HCT116 (cell line): ENCODE measurements around the gene RNF144B. TPM values are rescaled to one million over a fixed set of nuclear protein-coding genes. Genes with fewer than 3 reads are reported as not detected.

Experiments used
- ATAC-seq: fragments of 200-7000 bp; cut with Tn5 transposase; 2 replicates; pipeline ENCODE4 v1.9.1; 2020; ENCODE audit warnings: mild to moderate bottlenecking, moderate library complexity
- BruUV-seq: library from RNA; stranded (reverse); fragments of 400-500 nt; replicated peaks from 2 replicates; lab custom pipeline; 2021; lab: Mats Ljungman, UMichigan
- CTCF ChIA-PET: fragments of 300-600 bp; sonication (Branson Sonifier 250); formaldehyde crosslinking; loops from one replicate; lab custom pipeline; 2021; ENCODE audit warnings: antibody characterized with exemption; lab: Charles Lee
- POLR2A ChIA-PET: fragments of 300-600, 350-600 bp; sonication (Branson Sonifier 250); formaldehyde crosslinking; loops from one replicate; lab custom pipeline; 2021; ENCODE audit warnings: antibody characterized with exemption; lab: Charles Lee
- RAD21 ChIA-PET, 2 experiments: fragments of 300-600 bp; sonication (Branson Sonifier 250); formaldehyde crosslinking; loops; one replicate each; lab custom pipeline; 2023; ENCODE audit warnings: low total read pairs in 2 of 2; ENCODE audit not compliant: uncharacterized antibody in 2 of 2, unreplicated experiment in 2 of 2, low non-redundant PET in 1 of 2; lab: Charles Lee
- DNase-seq: peaks from one replicate; pipeline ENCODE4 v3.0.0-alpha.2; 2010; ENCODE audit warnings: low read depth, low spot score
- H2AFZ ChIP-seq: fragments of 200-600 bp; shearing (Covaris generic), sonication (generic); 2 replicates; pipeline ENCODE4 v1.6.1; 2017; ENCODE audit warnings: low read depth, mixed run types, mixed read lengths, antibody characterized with exemption, low read length; ENCODE audit not compliant: poor library complexity, severe bottlenecking
- H3K27ac ChIP-seq: 2 replicates; pipeline ENCODE4 v1.5.1; 2012; ENCODE audit warnings: low read depth, low read length
- H3K27me3 ChIP-seq: fragments of 200-600 bp; sonication (generic); 2 replicates; pipeline ENCODE4 v1.6.1; 2016; ENCODE audit warnings: mixed run types, low read length, mixed read lengths; ENCODE audit not compliant: insufficient read depth
- H3K36me3 ChIP-seq, 2 experiments: fragments of 200-500 bp in 1 of 2; fragments of 200-600 bp in 1 of 2; sonication (Bioruptor generic) in 1 of 2; sonication (generic) in 1 of 2; 2 replicates each; pipeline versions ENCODE4 v1.5.1 to v1.6.1; 2014 to 2016; ENCODE audit warnings: low read length in 2 of 2, inconsistent platforms in 1 of 2, mixed read lengths in 1 of 2, mixed run types in 1 of 2; ENCODE audit not compliant: insufficient read depth in 2 of 2, control insufficient read depth in 1 of 2
- H3K4me1 ChIP-seq, 2 experiments: fragments of 200-600 bp in 1 of 2; sonication (generic) in 1 of 2; 2 replicates each; pipeline versions ENCODE4 v1.5.1 to v1.6.1; 2012 to 2017; ENCODE audit warnings: low read length in 2 of 2, inconsistent platforms in 1 of 2, mild to moderate bottlenecking in 1 of 2, mixed read lengths in 1 of 2, mixed run types in 1 of 2, moderate library complexity in 1 of 2; ENCODE audit not compliant: insufficient read depth in 2 of 2, control insufficient read depth in 1 of 2
- H3K4me2 ChIP-seq: fragments of 200-600 bp; sonication (generic); 2 replicates; pipeline ENCODE4 v1.6.1; 2017; ENCODE audit warnings: mixed run types, low read length, mixed read lengths
- H3K4me3 ChIP-seq, 2 experiments: fragments of 200-600 bp in 1 of 2; sonication (generic) in 1 of 2; replicated peaks in 1 of 2; 2 replicates each; pipeline ENCODE4 v1.5.1; 2011 to 2016; ENCODE audit warnings: low read length in 2 of 2, control low read depth in 1 of 2, low read depth in 1 of 2, mild to moderate bottlenecking in 1 of 2, mixed read lengths in 1 of 2, mixed run types in 1 of 2
- H3K79me2 ChIP-seq: fragments of 200-600 bp; sonication (generic); 2 replicates; pipeline ENCODE4 v1.6.1; 2017; ENCODE audit warnings: mild to moderate bottlenecking, mixed run types, low read length, moderate library complexity, mixed read lengths; ENCODE audit not compliant: insufficient read depth
- H3K9ac ChIP-seq: fragments of 200-600 bp; sonication (generic); 2 replicates; pipeline ENCODE4 v1.6.1; 2016; ENCODE audit warnings: low read length, mixed read lengths
- H3K9me2 ChIP-seq: fragments of 200-600 bp; sonication (generic), shearing (Covaris generic); 2 replicates; pipeline ENCODE4 v1.6.1; 2017; ENCODE audit warnings: mixed run types, mild to moderate bottlenecking, moderate library complexity; ENCODE audit not compliant: insufficient read depth
- H3K9me3 ChIP-seq, 2 experiments: fragments of 200-500 bp in 1 of 2; fragments of 200-600 bp in 1 of 2; sonication (Bioruptor generic) in 1 of 2; sonication (generic) in 1 of 2; 2 replicates each; pipeline ENCODE4 v1.6.1; 2014 to 2017; ENCODE audit warnings: low read length in 2 of 2, mixed read lengths in 2 of 2, inconsistent platforms in 1 of 2, low read depth in 1 of 2, mild to moderate bottlenecking in 1 of 2, mixed run types in 1 of 2, moderate library complexity in 1 of 2; ENCODE audit not compliant: control insufficient read depth in 1 of 2, insufficient read depth in 1 of 2
- H4K20me1 ChIP-seq: fragments of 200-600 bp; sonication (generic), shearing (Covaris generic); 2 replicates; pipeline ENCODE4 v1.6.1; 2017; ENCODE audit warnings: mixed run types, mild to moderate bottlenecking, moderate library complexity; ENCODE audit not compliant: insufficient read depth
- CBX3 ChIP-seq: IDR thresholded peaks from 2 replicates; pipeline ENCODE4 v1.6.1; 2012; ENCODE audit warnings: low read depth
- CEBPB ChIP-seq: IDR thresholded peaks from 2 replicates; pipeline ENCODE4 v1.6.1; 2012; ENCODE audit warnings: low read depth
- ELF1 ChIP-seq: IDR thresholded peaks from 2 replicates; pipeline ENCODE4 v1.6.1; 2012; ENCODE audit warnings: low read depth, borderline replicate concordance
- EZH2 ChIP-seq: fragments of 200-600 bp; sonication (generic); IDR thresholded peaks from 2 replicates; pipeline ENCODE4 v1.6.1; 2017; ENCODE audit warnings: antibody characterized with exemption, mixed run types
- EZH2phosphoT487 ChIP-seq: fragments of 200-600 bp; IDR thresholded peaks from 2 replicates; pipeline ENCODE4 v1.6.1; 2018; ENCODE audit warnings: antibody characterized with exemption, borderline replicate concordance
- FOSL1 ChIP-seq: IDR thresholded peaks from 2 replicates; pipeline ENCODE4 v1.6.1; 2012; ENCODE audit warnings: low read depth
- JUND ChIP-seq: IDR thresholded peaks from 2 replicates; pipeline ENCODE4 v1.6.1; 2012
- MAX ChIP-seq: IDR thresholded peaks from 2 replicates; pipeline ENCODE4 v1.6.1; 2012
- POLR2A ChIP-seq: IDR thresholded peaks from 2 replicates; pipeline ENCODE4 v1.7.0; 2011; ENCODE audit warnings: borderline replicate concordance; ENCODE audit not compliant: insufficient read depth, insufficient read length; ENCODE audit errors: extremely low read depth
- POLR2AphosphoS5 ChIP-seq: IDR thresholded peaks from 2 replicates; pipeline ENCODE4 v1.6.1; 2011; ENCODE audit warnings: mild to moderate bottlenecking, low read depth, low read length, moderate library complexity
- RAD21 ChIP-seq: IDR thresholded peaks from 2 replicates; pipeline ENCODE4 v1.6.1; 2012; ENCODE audit warnings: low read depth, mild to moderate bottlenecking
- SRF ChIP-seq: IDR thresholded peaks from 2 replicates; pipeline ENCODE4 v1.6.1; 2012; ENCODE audit warnings: low read depth
- YY1 ChIP-seq: IDR thresholded peaks from 2 replicates; pipeline ENCODE4 v1.6.1; 2011; ENCODE audit warnings: low read length, low read depth, moderate library complexity, mild to moderate bottlenecking; ENCODE audit not compliant: insufficient replicate concordance; ENCODE audit errors: extremely low read depth
- ZNF274 ChIP-seq: fragments of 200-500 bp; sonication (Bioruptor generic); IDR thresholded peaks from 2 replicates; pipeline ENCODE4 v1.6.1; 2014; ENCODE audit warnings: mild to moderate bottlenecking, low read depth, low read length, inconsistent platforms
- intact Hi-C: fragments of 100-400 bp; cut with micrococcal nuclease; formaldehyde crosslinking; loops from 2 replicates; pipeline ENCODE4 v1.10.0; 2022
- total RNA-seq: library from RNA; stranded (reverse); gene quantifications from one replicate; pipeline ENCODE4 v1.2.1, GENCODE V29; 2021; ENCODE audit not compliant: unreplicated experiment
- TF ChIP-seq, protein P1 (sequence below): IDR thresholded peaks from 2 replicates; pipeline ENCODE4 v1.6.1; 2011; ENCODE audit warnings: mild to moderate bottlenecking, low read length, moderate library complexity; ENCODE audit not compliant: insufficient replicate concordance; ENCODE audit errors: extremely low read depth
- TF ChIP-seq, protein P2 (sequence below): IDR thresholded peaks from 2 replicates; pipeline ENCODE4 v1.6.1; 2012
- TF ChIP-seq, protein P3 (sequence below), 3 experiments: fragments of 200-600 bp in 1 of 3; sonication (generic) in 1 of 3; IDR thresholded peaks in 2 of 3; conservative IDR thresholded peaks in 1 of 3; 2 replicates each; pipeline ENCODE4 v1.5.1; 2012 to 2017; ENCODE audit warnings: low read depth in 2 of 3, low read length in 2 of 3, antibody characterized with exemption in 1 of 3, borderline replicate concordance in 1 of 3, control low read depth in 1 of 3, mild to moderate bottlenecking in 1 of 3, mixed read lengths in 1 of 3, mixed run types in 1 of 3, moderate library complexity in 1 of 3; ENCODE audit not compliant: insufficient read depth in 1 of 3

Gene RNF144B
- total RNA-seq, 1 experiment from 2014 or later: 2.1 TPM

GRCh38 chr6:18493382-18493891, 106.3 kb downstream of the RNF144B start:
- ChIA-PET RAD21 (no interaction called here), POLR2A (no interaction called here), CTCF (no interaction called here)
- no peak overlapping the region for H3K4me3 ChIP-seq
- no peaks in the 10 kb centered on the region for H3K4me1 ChIP-seq
- TF ChIP-seq POLR2AphosphoS5: no peak
- TF ChIP-seq, protein P1, sequence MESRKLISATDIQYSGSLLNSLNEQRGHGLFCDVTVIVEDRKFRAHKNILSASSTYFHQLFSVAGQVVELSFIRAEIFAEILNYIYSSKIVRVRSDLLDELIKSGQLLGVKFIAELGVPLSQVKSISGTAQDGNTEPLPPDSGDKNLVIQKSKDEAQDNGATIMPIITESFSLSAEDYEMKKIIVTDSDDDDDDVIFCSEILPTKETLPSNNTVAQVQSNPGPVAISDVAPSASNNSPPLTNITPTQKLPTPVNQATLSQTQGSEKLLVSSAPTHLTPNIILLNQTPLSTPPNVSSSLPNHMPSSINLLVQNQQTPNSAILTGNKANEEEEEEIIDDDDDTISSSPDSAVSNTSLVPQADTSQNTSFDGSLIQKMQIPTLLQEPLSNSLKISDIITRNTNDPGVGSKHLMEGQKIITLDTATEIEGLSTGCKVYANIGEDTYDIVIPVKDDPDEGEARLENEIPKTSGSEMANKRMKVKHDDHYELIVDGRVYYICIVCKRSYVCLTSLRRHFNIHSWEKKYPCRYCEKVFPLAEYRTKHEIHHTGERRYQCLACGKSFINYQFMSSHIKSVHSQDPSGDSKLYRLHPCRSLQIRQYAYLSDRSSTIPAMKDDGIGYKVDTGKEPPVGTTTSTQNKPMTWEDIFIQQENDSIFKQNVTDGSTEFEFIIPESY: no peak
- TF ChIP-seq JUND: no peak
- H3K4me2 ChIP-seq: no peak overlapping the region
- no peak overlapping the region for H2AFZ ChIP-seq
- no peaks in the 10 kb centered on the region for H3K79me2 ChIP-seq
- DNase-seq (no peak), ATAC-seq (no peak)
- no peak overlapping the region for H3K27ac ChIP-seq
- H3K9me3 ChIP-seq: no peaks in the 10 kb centered on the region
- H3K9ac ChIP-seq: no peak overlapping the region
- BruUV-seq: no TSS peak
- H3K9me2 ChIP-seq: no peaks in the 10 kb centered on the region
- H3K27me3 ChIP-seq: no peaks in the 10 kb centered on the region
- no peaks in the 10 kb centered on the region for H3K36me3 ChIP-seq
- H4K20me1 ChIP-seq: no peaks in the 10 kb centered on the region
- intact Hi-C loops: no loop called here

DNA sequence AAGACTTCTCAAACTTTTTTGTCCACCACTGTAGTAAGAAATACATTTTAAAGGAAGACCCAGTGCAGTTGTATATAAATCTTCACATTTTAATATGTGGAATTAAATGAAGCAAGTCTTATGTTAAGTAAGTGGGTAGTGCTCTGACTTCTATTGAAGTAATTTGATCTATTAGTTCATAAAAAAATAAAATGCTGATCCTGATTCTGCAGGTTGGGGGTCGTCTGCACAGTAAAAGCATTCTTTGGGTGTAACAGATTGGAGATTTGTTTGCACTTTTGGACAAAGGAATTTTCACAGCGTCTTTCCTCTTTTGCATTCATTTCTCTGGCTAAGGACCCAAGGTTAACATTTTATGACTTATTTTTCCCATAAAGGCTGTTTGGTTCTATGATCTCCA, 106.8 kb downstream of the RNF144B start:
- no peak overlapping the region for H2AFZ ChIP-seq
- H3K27me3 ChIP-seq: no peaks in the 10 kb centered on the region
- no peak for TF ChIP-seq SRF
- TF ChIP-seq, protein P2, sequence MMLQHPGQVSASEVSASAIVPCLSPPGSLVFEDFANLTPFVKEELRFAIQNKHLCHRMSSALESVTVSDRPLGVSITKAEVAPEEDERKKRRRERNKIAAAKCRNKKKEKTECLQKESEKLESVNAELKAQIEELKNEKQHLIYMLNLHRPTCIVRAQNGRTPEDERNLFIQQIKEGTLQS: no peak
- TF ChIP-seq ELF1: no peak
- TF ChIP-seq, protein P3, sequence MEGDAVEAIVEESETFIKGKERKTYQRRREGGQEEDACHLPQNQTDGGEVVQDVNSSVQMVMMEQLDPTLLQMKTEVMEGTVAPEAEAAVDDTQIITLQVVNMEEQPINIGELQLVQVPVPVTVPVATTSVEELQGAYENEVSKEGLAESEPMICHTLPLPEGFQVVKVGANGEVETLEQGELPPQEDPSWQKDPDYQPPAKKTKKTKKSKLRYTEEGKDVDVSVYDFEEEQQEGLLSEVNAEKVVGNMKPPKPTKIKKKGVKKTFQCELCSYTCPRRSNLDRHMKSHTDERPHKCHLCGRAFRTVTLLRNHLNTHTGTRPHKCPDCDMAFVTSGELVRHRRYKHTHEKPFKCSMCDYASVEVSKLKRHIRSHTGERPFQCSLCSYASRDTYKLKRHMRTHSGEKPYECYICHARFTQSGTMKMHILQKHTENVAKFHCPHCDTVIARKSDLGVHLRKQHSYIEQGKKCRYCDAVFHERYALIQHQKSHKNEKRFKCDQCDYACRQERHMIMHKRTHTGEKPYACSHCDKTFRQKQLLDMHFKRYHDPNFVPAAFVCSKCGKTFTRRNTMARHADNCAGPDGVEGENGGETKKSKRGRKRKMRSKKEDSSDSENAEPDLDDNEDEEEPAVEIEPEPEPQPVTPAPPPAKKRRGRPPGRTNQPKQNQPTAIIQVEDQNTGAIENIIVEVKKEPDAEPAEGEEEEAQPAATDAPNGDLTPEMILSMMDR (IDR thresholded peaks at IDR 0.05 in 2 of 3, conservative IDR thresholded peaks at IDR 0.05 in 1 of 3; ENCODE audit: borderline replicate concordance in 1 of 3, insufficient read depth in 1 of 3, low read depth in 2 of 3, low read length in 2 of 3): no peak
- no peak for TF ChIP-seq MAX
- TF ChIP-seq CEBPB: no peak
- TF ChIP-seq FOSL1: no peak
- no peak for TF ChIP-seq ZNF274
- no peak for TF ChIP-seq RAD21
- TF ChIP-seq EZH2: no peak
- TF ChIP-seq EZH2phosphoT487: no peak
- TF ChIP-seq CBX3: no peak
- TF ChIP-seq POLR2A: no peak
- TF ChIP-seq POLR2AphosphoS5: no peak
- no peak for TF ChIP-seq JUND
- TF ChIP-seq YY1: no peak
- DNase-seq: no peak
- H3K4me1 ChIP-seq: no peaks in the 10 kb centered on the region
- H3K36me3 ChIP-seq: no peaks in the 10 kb centered on the region
- no peak overlapping the region for H3K4me3 ChIP-seq
- H3K9me3 ChIP-seq: no peaks in the 10 kb centered on the region
- H3K79me2 ChIP-seq: no peaks in the 10 kb centered on the region
- H3K9ac ChIP-seq: no peak overlapping the region
- no peaks in the 10 kb centered on the region for H4K20me1 ChIP-seq
- H3K27ac ChIP-seq: no peak overlapping the region
- BruUV-seq: no TSS peak
- CTCF ChIA-PET: no interaction called here
- H3K4me2 ChIP-seq: no peak overlapping the region
- RAD21 ChIA-PET: no interaction called here
- intact Hi-C loops: no loop called here
- ATAC-seq: no peak
- POLR2A ChIA-PET: no interaction called here
- no peaks in the 10 kb centered on the region for H3K9me2 ChIP-seq
